ENCODE measurements around the gene ADARB2.
"Not testable (repeated sequence)": the region's sequence is repeated elsewhere in the genome, so short reads cannot be mapped to it uniquely, and the experiment has no call there.

ADARB2 gene

DNA sequence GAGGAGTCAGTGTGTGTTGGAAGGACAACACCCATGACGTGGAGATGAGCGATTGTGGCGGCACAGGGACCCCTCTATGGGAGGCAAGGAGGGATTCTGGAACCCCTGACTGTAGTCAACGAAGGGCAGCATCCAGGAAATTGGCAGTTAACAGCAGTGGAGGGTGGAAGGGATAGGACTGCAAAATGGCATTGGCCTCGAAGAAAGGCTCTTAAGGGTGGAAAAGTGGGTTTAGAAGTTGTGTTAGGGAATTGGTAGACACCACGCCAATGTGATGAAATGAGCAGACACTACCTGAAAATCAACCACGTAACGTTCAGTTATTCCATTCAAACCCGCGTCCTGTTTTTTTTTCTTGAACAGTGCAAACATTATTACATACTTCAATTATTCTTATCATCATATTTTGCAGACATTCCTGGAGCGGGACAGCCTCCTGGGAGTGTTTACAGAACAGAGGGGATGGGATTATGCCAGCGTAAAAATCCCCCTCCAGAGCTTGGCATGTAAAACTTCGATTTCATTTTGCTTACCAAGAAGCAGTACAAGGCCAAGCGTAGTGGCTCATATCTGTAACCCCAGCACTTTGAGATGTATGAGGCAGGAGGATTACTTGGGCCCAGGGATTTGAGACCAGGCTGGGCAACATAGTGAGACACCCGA is 409.0 kb downstream of the ADARB2 start:
- no peak for DNase-seq

DNA sequence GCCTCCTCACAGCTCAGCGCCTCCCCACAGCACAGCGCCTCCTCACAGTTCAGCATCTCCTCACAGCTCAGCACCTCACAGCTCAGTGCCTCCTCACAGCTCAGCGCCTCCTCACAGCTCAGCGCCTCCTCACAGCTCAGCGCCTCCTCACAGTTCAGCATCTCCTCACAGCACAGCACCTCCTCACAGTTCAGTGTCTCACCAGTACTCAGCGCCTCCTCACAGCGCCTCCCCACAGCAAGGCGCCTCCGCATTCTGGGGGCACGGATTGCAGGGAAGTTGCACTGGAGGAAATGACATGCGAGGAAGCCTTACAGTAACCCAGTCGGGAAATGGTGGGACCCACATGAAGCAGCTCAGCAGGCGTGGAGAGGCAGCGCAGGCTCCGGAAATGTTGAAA is 409.6 kb downstream of the ADARB2 start:
- no peak for DNase-seq

- DNase-seq = not testable (repeated sequence)
Measured at GRCh38 chr10:1326514-1326913, 410.8 kb downstream of the ADARB2 start.

DNA sequence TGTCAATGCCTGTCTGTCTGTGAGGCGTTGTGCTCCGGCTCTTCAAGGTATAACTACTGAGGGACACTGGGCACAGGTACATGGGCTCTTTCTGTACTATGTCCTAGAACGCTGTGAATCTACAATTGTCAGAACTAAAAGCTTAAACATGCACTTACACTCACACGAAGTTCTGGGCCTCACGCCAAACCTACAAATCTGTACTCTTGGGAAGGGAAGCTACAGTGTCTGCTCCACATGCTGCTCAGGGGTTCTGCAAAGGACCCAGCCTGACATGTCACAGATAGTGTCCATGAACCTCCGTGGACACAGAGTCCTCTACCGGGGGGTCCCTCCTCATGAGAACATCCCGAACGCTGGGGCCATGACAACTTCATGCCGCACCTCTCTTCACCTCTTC is 412.4 kb downstream of the ADARB2 start:
- DNase-seq = no peak

DNA sequence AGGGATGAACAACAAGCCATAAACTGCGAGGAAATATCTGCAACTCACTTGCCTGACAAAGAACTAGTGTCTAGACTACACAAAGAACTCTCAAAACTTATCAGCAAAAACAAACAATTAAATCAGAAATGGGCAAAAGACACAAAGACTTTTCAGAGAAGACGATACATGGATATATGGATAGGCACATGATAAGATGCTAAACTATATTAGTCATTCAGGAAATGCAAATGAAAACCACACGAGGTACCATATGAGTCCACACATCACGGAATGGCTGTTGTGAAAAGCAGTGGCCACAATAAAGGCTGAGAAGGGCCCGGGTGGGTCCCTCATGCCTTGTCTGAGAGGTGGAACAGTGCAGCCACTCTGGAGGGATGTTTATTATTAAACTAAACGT is 413.4 kb downstream of the ADARB2 start:
- no peak for DNase-seq

DNA sequence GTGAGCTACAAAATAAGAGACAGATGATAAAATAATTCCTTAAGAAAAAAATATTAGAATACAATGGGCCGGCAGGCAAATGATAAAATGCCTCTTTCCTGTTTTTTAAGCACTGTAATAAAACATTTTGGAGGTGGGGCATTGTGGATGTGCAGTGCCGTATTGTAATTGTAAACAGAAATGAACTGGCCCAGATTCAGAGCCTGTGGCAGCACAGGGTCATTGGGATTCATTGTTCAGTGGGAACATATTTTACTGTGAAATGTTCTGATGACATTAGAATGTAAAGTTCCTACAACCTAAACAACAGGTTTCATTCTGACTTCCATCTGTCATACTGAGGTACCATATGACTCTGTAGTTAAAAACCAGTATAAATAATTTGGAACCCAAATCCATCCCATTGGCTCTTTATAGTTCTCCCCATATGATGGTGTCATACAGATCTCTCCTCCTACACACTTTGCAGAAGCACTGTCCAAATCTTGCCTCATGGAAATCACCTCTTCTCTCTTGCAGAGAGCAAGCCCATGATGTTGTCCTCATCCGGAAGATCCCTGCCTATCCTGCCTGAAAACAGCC is 416.5 kb downstream of the ADARB2 start:
- no peak for DNase-seq

DNA sequence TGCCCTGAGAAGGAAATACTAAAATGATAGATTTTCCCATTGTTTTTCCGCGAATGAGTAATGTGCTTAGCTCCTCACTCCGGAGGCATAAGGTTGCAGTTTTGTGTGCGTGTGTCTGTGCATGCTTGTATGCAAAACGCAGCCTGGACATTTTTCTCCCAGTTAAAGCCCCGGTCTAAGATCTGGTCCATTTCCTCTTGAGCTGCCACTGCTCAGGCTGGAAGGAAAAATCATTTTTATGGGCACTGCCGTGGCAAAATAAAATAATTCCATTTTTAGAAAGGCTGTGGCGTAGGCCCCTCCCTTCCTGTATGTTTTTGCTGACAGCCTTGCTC is 420.5 kb downstream of the ADARB2 start:
- DNase-seq = no peak

DNA sequence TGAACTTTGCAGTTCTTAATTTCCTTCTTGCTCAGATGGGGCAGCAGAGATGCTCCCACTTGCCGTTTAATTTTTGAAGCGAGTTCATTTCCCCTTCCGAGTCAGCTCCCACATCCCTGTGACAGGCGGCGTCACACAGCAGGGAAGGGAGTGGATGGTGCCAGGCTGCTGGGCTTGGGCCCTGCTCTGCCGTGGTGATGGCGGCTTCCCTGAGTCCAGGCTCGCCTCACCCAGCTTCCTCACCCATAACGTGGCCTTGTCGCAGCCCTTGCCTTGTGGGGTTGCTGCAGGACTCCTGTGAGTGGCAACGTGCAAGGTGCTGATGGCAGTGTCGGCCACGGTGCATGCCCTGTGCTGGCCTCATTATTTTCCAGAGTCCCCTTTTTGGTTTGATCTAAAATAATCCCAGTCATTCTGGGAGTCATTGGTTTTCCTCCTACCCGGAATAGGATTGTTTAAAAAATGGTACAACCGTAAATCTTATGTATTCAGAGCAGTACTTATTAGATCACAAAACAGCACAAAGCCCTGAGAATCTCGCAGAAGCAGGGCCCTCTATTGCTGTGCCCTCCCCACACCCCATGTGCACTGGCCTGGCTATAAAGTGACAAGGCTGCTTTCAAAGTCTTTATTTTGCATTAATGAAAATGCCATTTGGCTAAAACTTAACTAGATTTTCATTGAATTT is 421.1 kb downstream of the ADARB2 start:
- DNase-seq = no peak

DNA sequence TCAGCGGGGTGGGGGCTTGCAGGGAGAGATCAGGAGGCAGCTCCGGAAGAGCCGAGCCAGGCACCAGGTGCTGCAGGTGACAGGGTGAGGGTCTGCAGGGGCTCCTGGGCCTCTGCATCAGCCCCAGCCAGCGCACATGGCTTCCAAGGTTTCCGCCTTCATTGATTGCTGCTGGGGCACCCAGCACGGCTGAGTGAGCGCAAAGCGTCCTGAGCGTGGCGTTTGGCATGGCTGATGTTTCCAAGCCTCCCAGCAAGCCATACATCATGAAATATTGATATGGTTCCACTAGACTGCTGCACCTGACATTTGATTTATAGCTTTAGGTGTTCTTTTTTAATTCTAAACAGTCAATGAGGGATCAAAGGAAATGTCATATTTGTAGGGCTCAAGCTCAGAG is 422.1 kb downstream of the ADARB2 start:
- DNase-seq = no peak

DNA sequence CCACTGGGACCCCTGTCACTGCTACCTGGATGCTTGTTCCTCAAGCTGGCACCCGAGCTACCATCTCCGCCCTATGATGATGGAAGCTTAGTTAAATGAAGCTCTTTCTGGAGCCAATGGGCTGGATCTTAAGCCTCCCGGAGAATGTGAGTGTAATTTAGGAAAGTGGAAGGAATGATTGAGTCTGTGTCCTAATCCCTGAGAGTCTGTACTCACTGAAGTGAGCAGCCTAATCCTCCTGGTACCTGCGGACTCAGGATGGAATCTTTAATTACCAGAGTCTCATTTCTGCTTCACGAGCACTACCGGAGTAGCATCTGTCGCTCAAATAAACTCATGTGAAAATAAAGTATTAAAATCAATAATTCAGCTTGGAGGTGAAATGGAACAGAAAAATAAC is 425.6 kb downstream of the ADARB2 start:
- DNase-seq = no peak

GRCh38 chr10:1310271-1310789 is 427.0 kb downstream of the ADARB2 start:
- DNase-seq = no peak

- DNase-seq = no peak
Measured at GRCh38 chr10:1309617-1310270, 427.6 kb downstream of the ADARB2 start.

DNA sequence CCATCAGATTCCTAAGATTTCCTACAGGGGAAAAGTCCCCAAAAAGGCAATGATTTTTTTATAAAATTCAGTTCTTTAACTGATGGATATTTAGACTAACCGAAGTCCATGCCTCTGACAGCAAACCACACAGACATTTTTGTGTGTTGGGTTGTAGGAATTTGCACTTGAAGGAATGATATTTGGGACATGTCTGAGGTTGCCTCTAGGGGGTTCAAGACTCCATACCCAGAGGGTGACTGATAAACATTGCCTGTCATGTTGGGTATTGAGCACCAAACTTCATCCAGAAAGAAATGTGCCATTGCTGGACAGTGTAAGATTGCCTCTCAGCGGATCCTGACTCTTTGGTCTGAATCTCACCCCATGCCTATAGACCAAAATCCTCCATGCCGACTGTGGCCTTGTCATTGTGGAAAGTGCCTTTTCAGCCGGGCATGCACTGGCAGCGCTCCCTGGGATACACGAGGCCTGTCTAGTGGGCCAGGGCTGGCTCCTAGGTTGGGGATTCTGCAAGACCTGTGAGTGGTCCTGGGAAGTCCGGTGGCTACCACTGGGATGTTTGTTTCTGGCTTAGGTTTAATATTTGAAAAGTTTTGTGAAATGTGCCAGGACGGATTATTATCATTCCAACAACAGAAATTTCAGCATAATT is 428.2 kb downstream of the ADARB2 start:
- no peak for DNase-seq

DNA sequence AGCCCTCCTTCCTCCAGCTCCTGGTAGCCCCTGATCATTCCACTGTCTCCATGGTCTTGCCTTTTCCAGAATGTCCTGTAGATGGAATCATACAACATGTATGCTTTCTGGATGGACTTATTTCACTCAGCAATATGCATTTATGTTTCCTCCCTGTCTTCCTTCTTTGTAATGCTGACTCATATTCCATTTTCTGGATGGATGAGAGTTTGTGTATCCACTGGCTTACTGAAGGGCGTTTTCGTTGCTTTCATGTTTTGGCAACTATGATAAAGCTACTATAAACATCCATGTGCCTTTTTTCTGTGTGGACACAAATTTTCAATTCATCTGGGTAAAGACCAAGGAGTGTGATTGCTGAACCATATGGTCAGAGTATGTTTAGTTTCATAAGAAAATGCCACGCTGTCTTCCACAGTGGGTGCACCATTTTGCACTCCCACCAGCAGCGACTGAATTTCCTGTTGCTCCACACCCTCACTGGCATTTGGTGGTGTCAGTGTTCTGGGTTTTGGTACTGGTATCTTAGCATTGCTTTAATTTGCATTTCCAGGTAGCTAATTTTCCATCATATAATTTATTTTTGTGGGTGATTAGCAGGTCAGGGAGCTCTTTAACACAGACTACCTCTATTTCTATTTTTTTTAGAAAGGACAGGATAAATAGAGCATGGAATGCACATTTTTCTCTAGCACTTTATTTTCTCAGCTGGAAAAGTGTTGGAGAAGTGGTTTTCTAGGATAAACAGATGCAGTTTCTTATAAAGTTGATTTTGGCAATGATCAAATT is 429.0 kb downstream of the ADARB2 start:
- DNase-seq = no peak

DNA sequence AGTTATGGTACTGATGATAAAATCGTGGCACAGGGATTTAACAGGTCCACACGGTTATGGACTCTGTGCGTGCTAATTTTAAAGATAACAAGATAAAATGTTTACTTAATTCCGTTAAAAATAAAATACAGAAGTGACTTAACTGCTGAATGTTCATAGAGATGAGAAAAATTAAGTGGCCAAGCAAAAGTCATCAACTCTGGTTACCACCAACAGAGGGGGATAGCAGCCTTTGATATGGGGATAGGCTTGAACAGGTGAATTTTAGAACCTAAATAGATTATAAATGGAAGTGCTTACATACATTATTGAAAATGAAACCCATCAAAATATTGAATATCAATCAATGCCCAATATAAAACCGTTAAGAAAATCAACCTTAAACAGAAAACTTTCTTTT is 436.2 kb downstream of the ADARB2 start:
- no peak for DNase-seq

DNA sequence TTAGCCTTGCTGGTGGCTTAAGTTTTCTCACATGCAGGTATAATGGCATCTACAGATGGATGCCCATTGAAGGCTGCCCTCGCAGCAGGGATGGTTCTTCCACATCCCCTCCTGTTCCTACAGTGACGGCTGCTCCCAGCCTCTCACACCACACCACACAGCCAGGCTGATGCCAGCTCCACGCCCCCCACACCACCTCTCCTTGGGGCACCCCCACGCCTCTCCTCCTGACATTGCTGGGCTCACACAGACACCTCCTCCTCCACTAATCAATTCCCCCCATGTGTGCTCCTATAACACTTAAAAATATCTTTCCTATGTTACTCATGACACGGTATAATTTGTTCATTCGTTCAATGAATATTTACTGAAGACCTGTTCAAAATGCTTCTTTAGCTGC is 437.1 kb downstream of the ADARB2 start:
- no peak for DNase-seq

DNA sequence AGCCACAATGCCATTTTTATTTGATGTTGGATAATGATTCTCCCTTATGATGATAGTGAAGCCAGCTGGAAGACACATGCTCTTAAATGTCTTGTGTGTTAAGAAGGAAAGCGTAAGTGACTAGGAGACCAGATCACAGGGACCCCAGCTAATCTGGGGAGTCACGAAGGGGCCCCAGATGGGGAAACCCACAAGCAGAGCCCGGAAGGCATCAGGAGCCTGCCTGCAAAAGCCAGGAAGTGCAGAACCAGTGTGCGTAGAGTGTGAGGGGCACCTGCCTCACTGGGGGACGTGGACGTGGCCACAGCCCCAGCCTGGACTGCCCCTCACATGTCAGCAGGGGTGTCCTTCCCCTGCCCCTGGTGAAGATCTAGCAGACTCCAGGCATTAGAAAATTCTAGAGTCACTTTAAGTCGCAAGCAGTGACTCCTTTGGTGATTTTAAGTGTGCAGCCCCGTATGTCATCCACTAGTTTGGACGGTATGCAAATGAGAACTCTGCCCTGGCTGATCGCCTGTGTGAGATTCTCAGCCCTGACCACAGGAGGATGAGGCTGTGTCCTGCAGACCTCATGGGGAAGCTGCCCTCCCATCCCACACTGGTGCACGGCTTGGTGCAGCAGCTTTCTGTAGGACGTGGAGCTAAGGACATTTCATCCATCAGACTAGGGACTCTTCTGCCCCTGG is 438.1 kb downstream of the ADARB2 start:
- no peak for DNase-seq

- DNase-seq = no peak
Measured at GRCh38 chr10:1297566-1298301, 439.6 kb downstream of the ADARB2 start.

- no peak for DNase-seq
Measured at GRCh38 chr10:1295756-1296480, 441.4 kb downstream of the ADARB2 start.

DNA sequence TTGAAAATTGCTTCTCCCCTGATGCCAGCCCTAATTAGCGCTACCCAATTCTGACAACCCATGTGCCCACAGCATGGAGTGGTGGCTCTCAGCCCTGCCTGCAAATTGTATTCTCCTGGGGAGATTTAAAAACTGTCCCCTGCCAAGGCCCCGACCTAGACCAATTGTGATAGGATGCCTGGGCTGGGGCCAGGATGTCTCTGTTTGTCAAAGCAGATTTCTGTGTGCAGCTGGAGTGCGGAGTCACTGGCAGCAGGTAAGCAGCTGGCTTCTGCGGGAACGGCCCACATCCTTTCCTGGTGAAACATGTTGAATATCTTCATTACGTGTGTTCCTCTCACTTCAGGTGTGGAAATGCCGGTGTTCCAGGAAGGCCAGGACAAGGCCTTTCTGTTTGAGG is 442.6 kb downstream of the ADARB2 start:
- DNase-seq = no peak
